Keratinocyte (primary cell): Measurements from ENCODE around the gene EIF4E1B. TPM values are rescaled to one million over a fixed set of nuclear protein-coding genes. Genes with fewer than 3 reads are reported as not detected.
A peak's percentile ranks its signal among the peaks of the same experiment; 100 is the strongest.

ENCODE experiments used
- DNase-seq: peaks from one replicate; pipeline ENCODE4 v3.0.0-alpha.2; 2011; ENCODE audit warnings: low read depth, missing footprints, low spot score
- FAIRE-seq: peaks from 2 replicates; lab custom pipeline; 2011; peaks lifted over from hg19 to GRCh38; lab: Jason Lieb, UNC
- H2AFZ ChIP-seq: 2 replicates; pipeline ENCODE4 v1.6.0; 2012; ENCODE audit warnings: low read length, control low read depth, inconsistent platforms; ENCODE audit not compliant: control insufficient read depth
- H3K27ac ChIP-seq: 2 replicates; pipeline ENCODE4 v1.5.1; 2011; ENCODE audit warnings: low read length; ENCODE audit not compliant: control insufficient read depth, insufficient read depth
- H3K27me3 ChIP-seq: 3 replicates; pipeline ENCODE4 v1.6.0; 2011; ENCODE audit warnings: low read length; ENCODE audit not compliant: control insufficient read depth, insufficient read depth; ENCODE audit errors: extremely low read depth
- H3K36me3 ChIP-seq, 2 experiments: 2 replicates in 1 of 2; 3 replicates in 1 of 2; pipeline ENCODE4 v1.5.1; 2011; ENCODE audit warnings: low read length in 2 of 2, mild to moderate bottlenecking in 1 of 2; ENCODE audit not compliant: control insufficient read depth in 2 of 2, insufficient read depth in 2 of 2; ENCODE audit errors: extremely low read depth in 1 of 2
- H3K4me1 ChIP-seq: 3 replicates; pipeline ENCODE4 v1.5.1; 2011; ENCODE audit warnings: low read length; ENCODE audit not compliant: control insufficient read depth, insufficient read depth; ENCODE audit errors: extremely low read depth
- H3K4me2 ChIP-seq: 3 replicates; pipeline ENCODE4 v1.6.0; 2011; ENCODE audit warnings: low read depth, low read length; ENCODE audit not compliant: control insufficient read depth, insufficient read depth; ENCODE audit errors: extremely low read depth
- H3K4me3 ChIP-seq, 3 experiments: fragments of 200-600 bp in 1 of 3; sonication (generic) in 1 of 3; 2 replicates in 2 of 3; 3 replicates in 1 of 3; pipeline ENCODE4 v1.5.1; 2011 to 2016; ENCODE audit warnings: low read length in 3 of 3, mild to moderate bottlenecking in 3 of 3, control low read depth in 2 of 3, inconsistent platforms in 1 of 3, low read depth in 1 of 3, mixed read lengths in 1 of 3, mixed run types in 1 of 3, moderate library complexity in 1 of 3; ENCODE audit not compliant: control insufficient read depth in 2 of 3, insufficient read depth in 2 of 3; ENCODE audit errors: extremely low read depth in 1 of 3
- H3K79me2 ChIP-seq: 2 replicates; pipeline ENCODE4 v1.6.0; 2012; ENCODE audit warnings: low read length; ENCODE audit not compliant: control insufficient read depth, insufficient read depth
- H3K9ac ChIP-seq: 3 replicates; pipeline ENCODE4 v1.6.0; 2011; ENCODE audit warnings: low read length; ENCODE audit not compliant: control insufficient read depth, insufficient read depth; ENCODE audit errors: extremely low read depth
- H3K9me1 ChIP-seq: 3 replicates; pipeline ENCODE4 v1.6.0; 2011; ENCODE audit warnings: low read length; ENCODE audit not compliant: control insufficient read depth, insufficient read depth; ENCODE audit errors: extremely low read depth
- H3K9me3 ChIP-seq: 2 replicates; pipeline ENCODE4 v1.5.1; 2012; ENCODE audit warnings: low read depth, low read length; ENCODE audit not compliant: control insufficient read depth
- H4K20me1 ChIP-seq: 3 replicates; pipeline ENCODE4 v1.6.0; 2011; ENCODE audit warnings: low read length; ENCODE audit not compliant: control insufficient read depth, insufficient read depth; ENCODE audit errors: extremely low read depth
- CTCF ChIP-seq, 3 experiments: IDR thresholded peaks in 1 of 3; conservative IDR thresholded peaks in 1 of 3; optimal IDR thresholded peaks in 1 of 3; 2 replicates in 2 of 3; 3 replicates in 1 of 3; pipeline versions ENCODE3 to v1.5.1; 2011; ENCODE audit warnings: low read length in 3 of 3, mild to moderate bottlenecking in 3 of 3, moderate library complexity in 2 of 3, control low read depth in 1 of 3, inconsistent platforms in 1 of 3; ENCODE audit not compliant: insufficient read depth in 2 of 3; ENCODE audit errors: extremely low read depth in 1 of 3
- EZH2 ChIP-seq: IDR thresholded peaks from one replicate; pipeline ENCODE4 v1.6.1; 2012; ENCODE audit warnings: inconsistent platforms, mild to moderate bottlenecking, low read length, moderate library complexity
- dilution Hi-C: fragments of 300-500 bp; cut with MboI; formaldehyde crosslinking; loops from one replicate; pipeline ENCODE4 v1.7.0; 2020; ENCODE audit warnings: low sequenced_read_pairs; ENCODE audit not compliant: extremely low pct_ligation_motif_present
- polyA plus RNA-seq, 5 experiments: library from polyadenylated mRNA; depleted of rRNA in 3 of 5; stranded (reverse) in 3 of 5; stranded (forward) in 1 of 5; unstranded in 1 of 5; fragments of >200 nt; gene quantifications; 1 replicate in 1 of 5; 2 replicates in 3 of 5; 3 replicates in 1 of 5; pipeline versions ENCODE4 v1.2.1 to v1.2.3, GENCODE V29; 2011 to 2012; ENCODE audit warnings: missing spikeins in 2 of 5, low read depth in 1 of 5, low replicate concordance in 1 of 5

Gene EIF4E1B
- polyA plus RNA-seq, 1 donor (not counting 4 experiments of a cell fraction or from before 2014, with no cell fraction given), result not detected

GRCh38 chr5:176625966-176626875 lies 4.3 kb upstream of the EIF4E1B start:
- Histone ChIP-seq H3K27ac (no peak overlapping the region), H4K20me1 (peaks cover 4% of the 10 kb centered on the region), H3K4me2 (peak overlapping the region; percentile 43), H3K36me3 (no peaks in the 10 kb centered on the region), H3K9me1 (no peaks in the 10 kb centered on the region), H3K9ac (peak overlapping the region; percentile 11), H3K4me1 (peaks cover 45% of the 10 kb centered on the region), H3K27me3 (peaks cover 20% of the 10 kb centered on the region), H3K79me2 (no peaks in the 10 kb centered on the region), H3K4me3 (no peak overlapping the region), H2AFZ (no peak overlapping the region), H3K9me3 (no peaks in the 10 kb centered on the region)
- TF ChIP-seq CTCF (optimal IDR thresholded peaks at IDR 0.05 in 1 of 3, IDR thresholded peaks at IDR 0.05 in 1 of 3, conservative IDR thresholded peaks at IDR 0.05 in 1 of 3; ENCODE audit: extremely low read depth in 1 of 3, insufficient read depth in 2 of 3, low read length in 3 of 3), result no peak
- no peak for TF ChIP-seq EZH2
- FAIRE-seq, result peak; percentile 88
- DNase-seq, result no peak
- dilution Hi-C loops, result no loop called here

- no peaks in the 10 kb centered on the region for H3K9me3 ChIP-seq
- H3K27me3 ChIP-seq, result peaks cover 21% of the 10 kb centered on the region
- no peaks in the 10 kb centered on the region for H3K79me2 ChIP-seq
- FAIRE-seq, result no peak
- H3K9me1 ChIP-seq, result no peaks in the 10 kb centered on the region
- TF ChIP-seq CTCF (optimal IDR thresholded peaks at IDR 0.05 in 1 of 3, IDR thresholded peaks at IDR 0.05 in 1 of 3, conservative IDR thresholded peaks at IDR 0.05 in 1 of 3; ENCODE audit: extremely low read depth in 1 of 3, insufficient read depth in 2 of 3, low read length in 3 of 3) (no peak), EZH2 (no peak)
- H3K27ac ChIP-seq, result no peak overlapping the region
- no peak for DNase-seq
- H3K36me3 ChIP-seq, result no peaks in the 10 kb centered on the region
- H3K9ac ChIP-seq, result no peak overlapping the region
- H3K4me1 ChIP-seq, result peaks cover 45% of the 10 kb centered on the region
- H3K4me3 ChIP-seq, result no peak overlapping the region
- peak overlapping the region; percentile 43 for H3K4me2 ChIP-seq
- dilution Hi-C loops, result no loop called here
- no peak overlapping the region for H2AFZ ChIP-seq
- peaks cover 4% of the 10 kb centered on the region for H4K20me1 ChIP-seq
These were observed 3.6 kb upstream of the EIF4E1B start for GRCh38 chr5:176626876-176627236.
